DOHH2 (cell line): ENCODE measurements around the gene USP17L22.
"Not testable (repeated sequence)": the region's sequence is repeated elsewhere in the genome, so short reads cannot be mapped to it uniquely, and the experiment has no call there.

Source experiments
- EZH2phosphoT487 ChIP-seq: fragments of 200-600 bp; sonication (generic); IDR thresholded peaks from 2 replicates; pipeline ENCODE4 v1.6.1; 2017; ENCODE audit warnings: borderline replicate concordance, mild to moderate bottlenecking, antibody characterized with exemption, low read length, moderate library complexity, mixed read lengths
- TF ChIP-seq, protein P1 (sequence below): fragments of 200-600 bp; sonication (generic); IDR thresholded peaks from one replicate; pipeline ENCODE4 v1.5.1; 2014; ENCODE audit warnings: antibody characterized with exemption, mild to moderate bottlenecking, low read depth, low read length; ENCODE audit not compliant: poor library complexity, severe bottlenecking

DNA sequence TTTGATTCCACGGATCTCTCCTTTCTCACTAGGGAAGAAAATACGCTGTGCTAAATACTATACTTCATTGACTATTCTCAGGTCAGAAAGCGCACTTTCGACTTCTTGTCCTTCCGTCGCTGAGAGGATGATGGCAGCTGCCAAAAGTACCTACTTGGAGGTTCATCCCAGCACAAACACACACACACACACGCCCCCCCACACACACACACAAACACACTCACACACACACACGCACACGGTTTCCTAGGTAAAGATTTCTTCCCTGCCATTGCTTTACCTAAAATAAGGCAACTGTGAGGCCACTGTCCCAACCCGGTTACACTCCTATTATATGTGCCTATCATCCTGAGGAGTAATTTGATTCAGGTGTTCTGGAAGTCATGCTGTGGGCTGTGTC, 4.3 kb downstream of the USP17L22 start:
- TF ChIP-seq, protein P1, sequence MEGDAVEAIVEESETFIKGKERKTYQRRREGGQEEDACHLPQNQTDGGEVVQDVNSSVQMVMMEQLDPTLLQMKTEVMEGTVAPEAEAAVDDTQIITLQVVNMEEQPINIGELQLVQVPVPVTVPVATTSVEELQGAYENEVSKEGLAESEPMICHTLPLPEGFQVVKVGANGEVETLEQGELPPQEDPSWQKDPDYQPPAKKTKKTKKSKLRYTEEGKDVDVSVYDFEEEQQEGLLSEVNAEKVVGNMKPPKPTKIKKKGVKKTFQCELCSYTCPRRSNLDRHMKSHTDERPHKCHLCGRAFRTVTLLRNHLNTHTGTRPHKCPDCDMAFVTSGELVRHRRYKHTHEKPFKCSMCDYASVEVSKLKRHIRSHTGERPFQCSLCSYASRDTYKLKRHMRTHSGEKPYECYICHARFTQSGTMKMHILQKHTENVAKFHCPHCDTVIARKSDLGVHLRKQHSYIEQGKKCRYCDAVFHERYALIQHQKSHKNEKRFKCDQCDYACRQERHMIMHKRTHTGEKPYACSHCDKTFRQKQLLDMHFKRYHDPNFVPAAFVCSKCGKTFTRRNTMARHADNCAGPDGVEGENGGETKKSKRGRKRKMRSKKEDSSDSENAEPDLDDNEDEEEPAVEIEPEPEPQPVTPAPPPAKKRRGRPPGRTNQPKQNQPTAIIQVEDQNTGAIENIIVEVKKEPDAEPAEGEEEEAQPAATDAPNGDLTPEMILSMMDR = not testable (repeated sequence)
- not testable (repeated sequence) for TF ChIP-seq EZH2phosphoT487
